Esophagus muscularis mucosa (tissue), 4 donors: ENCODE results near the gene UQCRH. TPM values are rescaled to one million over a fixed set of nuclear protein-coding genes. Genes with fewer than 3 reads are reported as not detected.
A peak's percentile ranks its signal among the peaks of the same experiment; 100 is the strongest.
"Not testable (repeated sequence)": the region's sequence is repeated elsewhere in the genome, so short reads cannot be mapped to it uniquely, and the experiment has no call there.

Experiments
- DNase-seq: peaks from one replicate; pipeline ENCODE4 v3.0.0-alpha.2; 2017; ENCODE audit errors: extremely low spot score
- H3K27ac ChIP-seq, 4 donors: fragments of 200-600 bp; sonication (generic); replicated peaks in 1 of 4; 1 replicate in 3 of 4; 2 replicates in 1 of 4; pipeline ENCODE4 v1.5.1; 2016 to 2019; ENCODE audit warnings: mild to moderate bottlenecking in 1 of 4
- H3K27me3 ChIP-seq, 4 donors: fragments of 200-600 bp; sonication (generic); one replicate each; pipeline versions ENCODE4 v1.5.1 to v1.6.0; 2016 to 2019
- H3K36me3 ChIP-seq, 4 donors: fragments of 200-600 bp; sonication (generic); one replicate each; pipeline ENCODE4 v1.5.1; 2016 to 2019
- H3K4me1 ChIP-seq, 4 donors: fragments of 200-600 bp; sonication (generic); one replicate each; pipeline ENCODE4 v1.5.1; 2016 to 2019
- H3K4me3 ChIP-seq, 4 donors: fragments of 200-600 bp; sonication (generic); 1 replicate in 2 of 4; 2 replicates in 2 of 4; pipeline ENCODE4 v1.5.1; 2016 to 2019; ENCODE audit warnings: mild to moderate bottlenecking in 4 of 4, moderate library complexity in 1 of 4
- H3K9me3 ChIP-seq, 4 donors: fragments of 200-600 bp; sonication (generic); 1 replicate in 3 of 4; 2 replicates in 1 of 4; pipeline ENCODE4 v1.5.1; 2016 to 2019
- CTCF ChIP-seq, 3 experiments: fragments of 200-600 bp in 2 of 3; fragments of 450-650 bp in 1 of 3; sonication (generic) in 2 of 3; IDR thresholded peaks; one replicate each; pipeline ENCODE4 v1.5.1; 2017 to 2019; ENCODE audit warnings: antibody characterized with exemption in 3 of 3, mild to moderate bottlenecking in 2 of 3, moderate library complexity in 1 of 3
- EP300 ChIP-seq: sonication (generic); formaldehyde crosslinking; IDR thresholded peaks from one replicate; pipeline ENCODE4 v1.6.1; 2017; ENCODE audit warnings: antibody characterized with exemption
- POLR2A ChIP-seq: fragments of 450-650 bp; IDR thresholded peaks from one replicate; pipeline ENCODE4 v1.6.1; 2017; ENCODE audit warnings: antibody characterized with exemption, moderate library complexity, mild to moderate bottlenecking, low read depth
- POLR2AphosphoS5 ChIP-seq, 2 donors: sonication (generic); formaldehyde crosslinking; IDR thresholded peaks; one replicate each; pipeline ENCODE4 v1.6.1; 2017; ENCODE audit warnings: antibody characterized with exemption in 2 of 2
- WGBS: methylation state at CpG from one replicate; pipeline ENCODE4 v1.1.5; 2018; 5-methylcytosine and 5-hydroxymethylcytosine counted together
- intact Hi-C: fragments of 100-400 bp; cut with DNase I; formaldehyde crosslinking; loops from one replicate; pipeline ENCODE4 v1.15.1; 2023
- total RNA-seq, 4 donors: library from RNA; depleted of rRNA; stranded (reverse); fragments of >200 nt; gene quantifications; one replicate each; pipeline versions ENCODE4 v1.1.0 to v1.2.1, GENCODE V29; 2016

UQCRH gene
- total RNA-seq, 4 donors from 2014 or later = 148 to 412 (median 283) TPM

DNA sequence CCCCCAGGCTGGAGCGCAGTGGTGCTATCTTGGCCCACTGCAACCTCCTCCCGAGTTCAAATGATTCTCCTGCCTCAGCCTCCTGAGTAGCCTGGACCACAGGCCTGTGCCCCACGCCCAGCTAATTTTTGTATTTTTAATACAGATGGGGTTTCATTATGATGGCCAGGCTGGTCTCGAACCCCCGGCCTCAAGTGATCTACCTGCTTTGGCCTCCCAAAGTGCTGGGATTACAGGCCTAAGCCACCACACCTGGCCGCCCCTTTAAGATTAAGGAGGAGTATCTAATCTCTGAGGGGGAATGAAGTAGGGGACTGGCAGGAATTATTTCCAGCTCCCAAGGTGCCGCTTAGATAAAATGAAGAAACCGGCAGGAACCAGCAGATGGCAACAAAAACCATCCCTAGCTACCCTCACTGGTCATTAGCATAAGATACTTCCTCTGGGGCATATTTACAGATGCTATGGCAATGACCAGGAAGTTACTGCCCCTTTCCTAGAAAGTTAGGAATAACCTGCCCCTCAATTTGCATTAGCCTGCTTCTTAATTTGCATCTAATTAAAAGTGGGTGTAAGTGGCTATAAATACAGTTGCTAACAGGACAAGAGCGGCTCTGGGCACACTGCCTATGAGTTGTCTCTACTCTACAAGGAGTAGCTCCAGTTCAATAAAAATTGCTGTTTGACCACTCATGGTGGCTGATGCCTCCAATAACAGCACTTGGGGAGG, 30.0 kb downstream of the UQCRH start:
- Histone ChIP-seq H3K4me3 (no peak overlapping the region), H3K27ac (no peak overlapping the region), H3K4me1 (no peaks in the 10 kb centered on the region), H3K9me3 (no peaks in the 10 kb centered on the region), H3K27me3 (no peaks in the 10 kb centered on the region), H3K36me3 (no peaks in the 10 kb centered on the region)
- DNase-seq = no peak
- 84% methylated on average over 8 of the region's 9 CpGs for WGBS
- intact Hi-C loops = no loop called here
- no peak for TF ChIP-seq POLR2A
- no peak for TF ChIP-seq EP300
- TF ChIP-seq CTCF (IDR thresholded peaks at IDR 0.05) = peak in 1 of 3 experiments; percentile 3

DNA sequence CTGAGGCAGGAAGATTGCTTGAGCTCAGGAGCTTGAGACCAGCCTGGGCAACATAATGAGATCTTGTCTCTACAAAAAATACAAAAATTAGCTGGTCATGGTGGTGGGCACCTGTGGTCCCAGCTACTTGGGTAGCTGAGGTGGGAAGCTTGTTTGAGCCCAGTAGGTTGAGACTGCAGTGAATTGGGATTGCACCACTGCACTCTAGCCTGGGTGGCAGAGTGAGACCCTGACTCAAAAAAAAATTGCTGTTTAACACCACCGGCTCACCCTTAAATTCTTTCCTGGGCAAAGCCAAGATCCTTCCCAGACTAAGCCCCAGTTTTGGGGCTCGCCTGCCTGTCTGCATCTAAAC, 30.5 kb downstream of the UQCRH start:
- TF ChIP-seq EP300 (no peak), POLR2A (no peak), POLR2AphosphoS5 (IDR thresholded peaks at IDR 0.05) (no peak), CTCF (IDR thresholded peaks at IDR 0.05) (no peak)
- WGBS = 92% methylated on average over 2 of the region's 2 CpGs
- no peaks in the 10 kb centered on the region for H3K4me1 ChIP-seq
- no peak for DNase-seq
- H3K27me3 ChIP-seq = no peaks in the 10 kb centered on the region
- H3K27ac ChIP-seq = no peak overlapping the region
- no peaks in the 10 kb centered on the region for H3K9me3 ChIP-seq
- H3K36me3 ChIP-seq = no peaks in the 10 kb centered on the region
- no peak overlapping the region for H3K4me3 ChIP-seq
- intact Hi-C loops = no loop called here

DNA sequence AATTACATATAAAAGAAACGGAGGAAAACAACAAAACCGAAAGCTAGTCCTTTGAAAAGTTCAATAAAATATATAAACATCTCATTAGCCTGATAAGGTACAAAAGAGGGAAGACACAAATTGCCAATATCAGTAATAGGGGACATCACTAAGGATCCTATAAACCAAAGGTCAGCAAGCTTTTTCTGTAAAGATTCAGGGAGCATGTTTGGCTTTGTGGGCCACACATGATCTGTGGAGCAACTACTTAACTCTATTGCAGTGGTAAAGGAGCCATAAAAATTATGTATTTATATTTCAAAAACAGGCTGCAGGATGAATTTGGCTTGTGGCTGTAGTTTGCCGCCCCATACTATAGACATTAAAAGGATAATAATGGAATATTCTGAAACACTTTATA, 31.6 kb downstream of the UQCRH start:
- Histone ChIP-seq H3K27ac (no peak overlapping the region), H3K27me3 (peaks cover 0 to under 1% (median 0%) of the 10 kb centered on the region in 4 donors), H3K36me3 (no peaks in the 10 kb centered on the region), H3K4me3 (no peak overlapping the region), H3K4me1 (peaks cover 0 to 7% (median 3%) of the 10 kb centered on the region in 4 donors), H3K9me3 (no peaks in the 10 kb centered on the region)
- DNase-seq = no peak
- WGBS = 91% methylated on average over 3 of the region's 3 CpGs
- no peak for TF ChIP-seq POLR2AphosphoS5 (IDR thresholded peaks at IDR 0.05)
- no peak for TF ChIP-seq POLR2A
- no peak for TF ChIP-seq EP300
- TF ChIP-seq CTCF (IDR thresholded peaks at IDR 0.05) = no peak
- intact Hi-C loops = no loop called here

GRCh38 chr1:46337409-46337808, 33.9 kb downstream of the UQCRH start:
- H3K9me3 ChIP-seq, DNase-seq, H3K27me3 ChIP-seq, intact Hi-C loops, H3K4me3 ChIP-seq, H3K36me3 ChIP-seq, H3K27ac ChIP-seq: not testable (repeated sequence)
- WGBS = 88% methylated on average over 10 of the region's 14 CpGs
- peaks cover 7 to 24% (median 14%) of the 10 kb centered on the region in 4 donors for H3K4me1 ChIP-seq

GRCh38 chr1:46340404-46341221, 37.1 kb downstream of the UQCRH start, which contains the start of gene NSUN4:
NSUN4 (plus strand) TSS chr1:46340807; CDS start chr1:46340827, 20 bp downstream.
- Histone ChIP-seq H3K27ac (peak within 1 kb of the TSS; percentile 97 to 98 (median 98)), H3K4me3 (peak within 1 kb of the TSS; percentile 66 to 77 (median 74)), H3K36me3 (peaks cover 0 to 32% (median 23%) of the 10 kb centered on the region in 4 donors), H3K4me1 (peaks cover 10 to 24% (median 20%) of the 10 kb centered on the region in 4 donors), H3K27me3 (peaks cover 0 to 7% (median 0%) of the 10 kb centered on the region in 4 donors), H3K9me3 (no peaks in the 10 kb centered on the region)
- under 1% methylated on average over 47 of the region's 53 CpGs for WGBS
- DNase-seq = peak; percentile 98
- intact Hi-C loops = loop anchor here (2.0 kb wide), 1 partner anchor 38 kb away; the partner anchor contains the start of genes LRRC41 and UQCRH
- TF ChIP-seq EP300 (peak; percentile 98), POLR2A (peak; percentile 36), POLR2AphosphoS5 (IDR thresholded peaks at IDR 0.05) (peak; percentile 90 to 95), CTCF (IDR thresholded peaks at IDR 0.05) (peak; percentile 57 to 77 (median 63))
